ENCODE data around the gene CTBP1.

Gene CTBP1

GRCh38 chr4:1244081-1244977 lies 4.6 kb downstream of the CTBP1 start:
- TF ChIP-seq CTCF (IDR thresholded peaks at IDR 0.05; ENCODE audit: insufficient read depth, low read length), result no peak
- TF ChIP-seq POLR2AphosphoS5 (IDR thresholded peaks at IDR 0.05; ENCODE audit: low read depth), result no peak
- no peak for TF ChIP-seq GABPA (IDR thresholded peaks at IDR 0.05; ENCODE audit: low read depth)
- no peak for TF ChIP-seq SPI1 (IDR thresholded peaks at IDR 0.05; ENCODE audit: borderline replicate concordance, low read depth)
- TF ChIP-seq REST (IDR thresholded peaks at IDR 0.05; ENCODE audit: insufficient replicate concordance, low read depth), result no peak
- no peaks in the 10 kb centered on the region for H3K27me3 ChIP-seq (ENCODE audit: insufficient read depth, poor library complexity, severe bottlenecking)
- no peak overlapping the region for H3K27ac ChIP-seq (replicated peaks)
- H3K4me3 ChIP-seq (replicated peaks; ENCODE audit: insufficient read depth, low read length), result no peak overlapping the region
- no peak for DNase-seq (ENCODE audit: low read depth in 1 of 2, low spot score in 1 of 2)

- TF ChIP-seq CTCF (IDR thresholded peaks at IDR 0.05; ENCODE audit: insufficient read depth, low read length) (no peak), REST (IDR thresholded peaks at IDR 0.05; ENCODE audit: insufficient replicate concordance, low read depth) (no peak)
- Histone ChIP-seq H3K27ac (replicated peaks) (no peak overlapping the region; the same call in 1 of the 2 replicates), H3K4me3 (replicated peaks; ENCODE audit: insufficient read depth, low read length) (no peak overlapping the region), H3K27me3 (ENCODE audit: insufficient read depth, poor library complexity, severe bottlenecking) (no peaks in the 10 kb centered on the region)
- DNase-seq (ENCODE audit: low read depth in 1 of 2, low spot score in 1 of 2), result peak in 1 of 2 experiments; percentile 34
Observed at GRCh38 chr4:1243451-1244080, 5.4 kb downstream of the CTBP1 start.

GRCh38 chr4:1242506-1243450 lies 6.2 kb downstream of the CTBP1 start:
- H3K27me3 ChIP-seq (ENCODE audit: insufficient read depth, poor library complexity, severe bottlenecking), result no peaks in the 10 kb centered on the region
- no peak for DNase-seq (ENCODE audit: low read depth in 1 of 2, low spot score in 1 of 2)
- no peak overlapping the region for H3K4me3 ChIP-seq (replicated peaks; ENCODE audit: insufficient read depth, low read length)
- H3K27ac ChIP-seq (replicated peaks), result no peak overlapping the region; the same call in 1 of the 2 replicates
- TF ChIP-seq GABPA (IDR thresholded peaks at IDR 0.05; ENCODE audit: low read depth) (no peak), SPI1 (IDR thresholded peaks at IDR 0.05; ENCODE audit: borderline replicate concordance, low read depth) (no peak), CTCF (IDR thresholded peaks at IDR 0.05; ENCODE audit: insufficient read depth, low read length) (no peak), POLR2AphosphoS5 (IDR thresholded peaks at IDR 0.05; ENCODE audit: low read depth) (no peak), REST (IDR thresholded peaks at IDR 0.05; ENCODE audit: insufficient replicate concordance, low read depth) (no peak)
